Right atrium auricular region (tissue), 2 donors: ENCODE results near the gene MVD. TPM values are rescaled to one million over a fixed set of nuclear protein-coding genes. Genes with fewer than 3 reads are reported as not detected.

Source experiments
- DNase-seq: peaks from one replicate; pipeline ENCODE4 v3.0.0-alpha.2; 2019; ENCODE audit warnings: low spot score
- H3K27ac ChIP-seq, 2 donors: fragments of 200-600 bp; sonication (generic); 1 replicate in 1 of 2; 2 replicates in 1 of 2; pipeline ENCODE4 v1.5.1; 2016 to 2019
- H3K27me3 ChIP-seq, 2 donors: fragments of 200-600 bp; sonication (generic); one replicate each; pipeline versions ENCODE4 v1.5.1 to v1.6.0; 2017 to 2019
- H3K36me3 ChIP-seq: fragments of 200-600 bp; sonication (generic); one replicate; pipeline ENCODE4 v1.5.1; 2016
- H3K4me1 ChIP-seq, 2 donors: fragments of 200-600 bp; sonication (generic); one replicate each; pipeline versions ENCODE4 v1.5.1 to v1.6.0; 2017 to 2019
- H3K4me3 ChIP-seq, 2 donors: fragments of 200-600 bp; sonication (generic); 1 replicate in 1 of 2; 2 replicates in 1 of 2; pipeline ENCODE4 v1.5.1; 2017 to 2019; ENCODE audit warnings: mild to moderate bottlenecking in 1 of 2, moderate library complexity in 1 of 2
- H3K9me3 ChIP-seq, 2 donors: fragments of 200-600 bp; sonication (generic); one replicate each; pipeline ENCODE4 v1.5.1; 2019
- CTCF ChIP-seq, 2 donors: fragments of 200-600 bp; sonication (generic); IDR thresholded peaks; one replicate each; pipeline ENCODE4 v1.5.1; 2019; ENCODE audit warnings: antibody characterized with exemption in 2 of 2
- total RNA-seq, 2 donors: library from RNA; depleted of rRNA; stranded (reverse); fragments of >200 nt; gene quantifications; one replicate each; pipeline ENCODE4 v1.1.0, GENCODE V29; 2016

Gene MVD
- total RNA-seq, 2 donors from 2014 or later, result 21.5 to 23.1 TPM

DNA sequence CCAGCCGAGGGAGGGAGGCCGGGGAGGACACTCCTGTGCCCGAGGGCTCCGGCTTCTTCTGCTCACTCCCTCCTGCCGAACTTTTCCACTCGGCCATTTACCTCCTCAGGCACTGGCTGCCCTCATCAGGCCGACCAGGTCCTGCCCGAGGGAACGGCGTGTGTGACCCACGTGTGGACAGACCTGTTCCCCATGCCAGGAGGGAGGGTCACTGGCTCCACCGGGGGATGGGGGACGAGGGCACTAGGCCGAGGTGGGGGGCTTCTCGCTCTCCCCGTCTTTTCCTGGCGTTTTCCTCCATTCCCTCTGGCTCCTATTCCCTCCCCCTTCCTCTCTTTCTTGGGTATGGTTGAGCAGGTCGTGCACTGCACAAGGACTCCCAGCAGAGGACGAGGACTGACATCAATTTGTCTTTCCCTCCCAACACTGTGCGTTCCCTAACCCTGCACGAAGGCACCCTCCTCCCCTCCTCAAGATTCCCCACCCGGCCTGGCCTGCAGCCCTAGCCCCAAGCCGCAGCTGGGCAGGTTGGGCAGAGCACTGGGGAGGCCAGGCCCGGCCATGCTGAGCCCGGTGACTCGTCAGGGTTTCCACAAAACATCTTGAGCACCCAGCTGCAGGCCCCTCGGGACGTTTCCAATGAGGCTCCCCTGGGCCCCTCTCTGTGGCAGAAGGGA lies 27.8 kb downstream of the MVD start:
- no peak for DNase-seq
- H3K4me3 ChIP-seq, result peak overlapping the region in 1 of 2 donors; percentile 51
- no peaks in the 10 kb centered on the region for H3K9me3 ChIP-seq
- peak overlapping the region in 1 of 2 donors; percentile 42 for H3K27ac ChIP-seq
- no peak for TF ChIP-seq CTCF (IDR thresholded peaks at IDR 0.05)
- peaks cover 25% of the 10 kb centered on the region for H3K36me3 ChIP-seq
- peaks cover 5 to 15% of the 10 kb centered on the region in 2 donors for H3K27me3 ChIP-seq
- peaks cover 0 to 21% of the 10 kb centered on the region in 2 donors for H3K4me1 ChIP-seq

GRCh38 chr16:88634141-88634993 lies 28.5 kb downstream of the MVD start:
- peaks cover 33% of the 10 kb centered on the region for H3K36me3 ChIP-seq
- peaks cover 5 to 12% of the 10 kb centered on the region in 2 donors for H3K27me3 ChIP-seq
- peak overlapping the region in 1 of 2 donors; percentile 51 for H3K4me3 ChIP-seq
- H3K4me1 ChIP-seq, result peaks cover 0 to 17% of the 10 kb centered on the region in 2 donors
- no peak for TF ChIP-seq CTCF (IDR thresholded peaks at IDR 0.05)
- no peaks in the 10 kb centered on the region for H3K9me3 ChIP-seq
- peak overlapping the region; percentile 10 to 42 for H3K27ac ChIP-seq
- DNase-seq, result no peak

DNA sequence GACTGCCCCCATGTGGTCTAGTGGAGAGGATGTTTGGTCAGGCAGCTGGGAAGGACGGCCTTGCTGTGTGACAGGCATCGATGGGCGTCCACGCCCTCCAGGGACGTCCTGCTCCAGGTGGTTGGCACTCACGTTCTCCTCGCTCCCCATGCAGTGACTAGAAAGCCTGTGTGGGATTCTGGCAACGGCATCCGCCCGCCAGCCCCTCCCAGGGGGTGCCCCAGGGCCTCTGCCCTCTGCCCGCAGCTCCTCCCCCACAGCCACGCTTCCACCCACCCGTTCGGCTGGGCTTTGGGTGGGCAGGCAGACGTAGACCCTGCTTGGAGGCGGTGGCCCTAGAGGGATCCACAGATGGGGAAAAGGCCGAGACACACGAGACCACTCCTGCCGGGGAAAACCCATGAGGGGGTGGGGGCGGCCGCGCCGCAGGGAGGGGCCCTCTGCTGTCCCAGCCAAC lies 29.2 kb downstream of the MVD start:
- no peaks in the 10 kb centered on the region for H3K9me3 ChIP-seq
- H3K27ac ChIP-seq, result no peak overlapping the region
- peak overlapping the region in 1 of 2 donors; percentile 51 for H3K4me3 ChIP-seq
- H3K4me1 ChIP-seq, result peaks cover 0 to 16% of the 10 kb centered on the region in 2 donors
- peaks cover 35% of the 10 kb centered on the region for H3K36me3 ChIP-seq
- H3K27me3 ChIP-seq, result peaks cover 0 to 5% of the 10 kb centered on the region in 2 donors
- peak in 1 of 2 donors; percentile 37 for TF ChIP-seq CTCF (IDR thresholded peaks at IDR 0.05)
- no peak for DNase-seq

DNA sequence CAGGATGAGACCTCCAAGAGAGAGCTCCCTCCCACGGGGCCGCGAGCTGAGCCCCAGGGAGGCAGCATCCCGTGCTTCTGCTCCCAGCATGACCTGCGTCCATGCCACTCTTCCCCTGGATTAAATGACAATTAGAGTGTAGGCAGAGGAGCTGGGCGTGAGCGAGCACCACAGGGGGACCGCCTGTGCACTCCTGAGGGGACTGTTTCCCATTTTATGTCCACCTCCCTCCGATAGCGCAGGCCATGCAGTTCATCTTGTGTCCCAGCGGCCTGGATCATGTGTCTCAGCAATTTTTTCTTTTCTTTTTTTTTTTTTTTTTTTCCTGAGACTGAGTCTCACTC lies 30.3 kb downstream of the MVD start:
- peaks cover 0 to 20% of the 10 kb centered on the region in 2 donors for H3K4me1 ChIP-seq
- H3K27me3 ChIP-seq, result no peaks in the 10 kb centered on the region
- H3K27ac ChIP-seq, result no peak overlapping the region
- no peak for TF ChIP-seq CTCF (IDR thresholded peaks at IDR 0.05)
- DNase-seq, result no peak
- H3K9me3 ChIP-seq, result no peaks in the 10 kb centered on the region
- H3K4me3 ChIP-seq, result no peak overlapping the region
- H3K36me3 ChIP-seq, result peaks cover 36% of the 10 kb centered on the region

DNA sequence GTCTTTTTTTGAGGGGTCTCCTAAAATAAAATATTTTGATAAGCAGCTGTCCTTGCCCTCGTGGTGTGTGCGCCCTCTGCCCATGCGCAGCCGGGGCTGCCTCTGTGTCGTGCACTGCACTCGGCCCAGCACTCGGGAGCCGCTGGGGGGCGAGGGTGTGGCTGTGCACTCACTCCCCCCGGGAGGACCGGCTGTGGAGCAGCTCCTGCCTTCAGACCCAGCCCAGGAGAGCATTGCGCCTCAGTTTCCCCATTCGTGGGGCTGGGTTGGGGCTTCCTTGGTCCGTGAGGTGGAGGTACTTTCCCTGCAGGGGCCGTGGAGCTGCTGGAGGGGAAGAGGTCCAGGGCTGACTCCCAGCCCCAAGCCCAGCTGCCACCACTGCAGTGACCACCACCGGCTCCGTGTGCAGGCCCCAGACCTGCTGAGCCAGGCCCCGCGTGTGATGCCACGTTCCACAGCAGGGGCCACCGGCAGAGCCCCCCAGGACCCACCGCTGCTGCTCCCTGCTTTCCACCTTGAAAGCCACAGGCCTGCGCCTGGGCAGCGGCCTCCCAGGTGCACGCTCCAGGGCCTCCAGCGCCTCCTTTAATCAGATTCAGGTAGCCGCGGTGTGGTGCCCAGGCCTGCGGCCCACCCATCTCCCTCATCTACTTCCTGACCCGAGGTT lies 30.8 kb downstream of the MVD start:
- no peak overlapping the region for H3K27ac ChIP-seq
- TF ChIP-seq CTCF (IDR thresholded peaks at IDR 0.05), result no peak
- H3K9me3 ChIP-seq, result no peaks in the 10 kb centered on the region
- peaks cover 0 to 20% of the 10 kb centered on the region in 2 donors for H3K4me1 ChIP-seq
- DNase-seq, result no peak
- no peak overlapping the region for H3K4me3 ChIP-seq
- H3K36me3 ChIP-seq, result peaks cover 40% of the 10 kb centered on the region
- no peaks in the 10 kb centered on the region for H3K27me3 ChIP-seq
